Embryonic facial prominence (tissue), 1 donor: ENCODE results near the gene FIG4.
"Not testable (repeated sequence)": the region's sequence is repeated elsewhere in the genome, so short reads cannot be mapped to it uniquely, and the experiment has no call there.

Experiments
- DNase-seq: peaks from one replicate; pipeline ENCODE4 v3.0.0-alpha.2; 2016; ENCODE audit errors: extremely low spot score

Gene FIG4

GRCh38 chr6:109853426-109853825 is 162.3 kb downstream of the FIG4 start:
- DNase-seq: no peak

GRCh38 chr6:109853951-109854350 is 162.9 kb downstream of the FIG4 start:
- no peak for DNase-seq

- DNase-seq: no peak
Observed at GRCh38 chr6:109854541-109855308, 163.6 kb downstream of the FIG4 start.

- not testable (repeated sequence) for DNase-seq
Observed at GRCh38 chr6:109855476-109856040, 164.5 kb downstream of the FIG4 start.

- no peak for DNase-seq
Observed at GRCh38 chr6:109861946-109862345, 170.8 kb downstream of the FIG4 start.

- no peak for DNase-seq
Observed at GRCh38 chr6:109864050-109864449, 173.0 kb downstream of the FIG4 start.

GRCh38 chr6:109865968-109866367 is 174.9 kb downstream of the FIG4 start:
- no peak for DNase-seq

GRCh38 chr6:109867009-109867969 is 176.2 kb downstream of the FIG4 start:
- no peak for DNase-seq

GRCh38 chr6:109867970-109868358 is 176.9 kb downstream of the FIG4 start:
- DNase-seq: no peak

GRCh38 chr6:109869398-109870088 is 178.4 kb downstream of the FIG4 start:
- not testable (repeated sequence) for DNase-seq

- DNase-seq: no peak
Observed at GRCh38 chr6:109870089-109870410, 179.0 kb downstream of the FIG4 start.

- DNase-seq: no peak
Observed at GRCh38 chr6:109872549-109872948, 181.5 kb downstream of the FIG4 start.

GRCh38 chr6:109872968-109873545 is 182.0 kb downstream of the FIG4 start:
- DNase-seq: no peak

- no peak for DNase-seq
Observed at GRCh38 chr6:109874086-109874485, 183.0 kb downstream of the FIG4 start.

- DNase-seq: no peak
Observed at GRCh38 chr6:109874621-109875020, 183.5 kb downstream of the FIG4 start.
